Right ventricle myocardium inferior (tissue), 1 donor: ENCODE measurements around the gene FIBCD1. TPM values are rescaled to one million over a fixed set of nuclear protein-coding genes. Genes with fewer than 3 reads are reported as not detected.

Experiments
- ATAC-seq: fragments of 200-7000 bp; cut with Tn5 transposase; one replicate; pipeline ENCODE4 v1.9.1; 2020; ENCODE audit warnings: mild to moderate bottlenecking, moderate library complexity
- DNase-seq: peaks from one replicate; pipeline ENCODE4 v3.0.0; 2021; ENCODE audit errors: missing footprints
- intact Hi-C: fragments of 100-400 bp; cut with DNase I; formaldehyde crosslinking; loops from one replicate; pipeline ENCODE4 v1.11.0; 2022
- total RNA-seq: library from RNA; stranded (reverse); fragmentation: NEBNext Ultra II Directional; extraction: Animal tissue kit (Norgen Biotek cat#: 25700); gene quantifications from one replicate; pipeline ENCODE4 v1.2.1, GENCODE V29; 2021
- donor health status: DM: no; HTN: yes; CAD: no; lungs with severe emphysema.

The FIBCD1 gene
- total RNA-seq, 1 donor from 2014 or later, result 0.57 TPM

DNA sequence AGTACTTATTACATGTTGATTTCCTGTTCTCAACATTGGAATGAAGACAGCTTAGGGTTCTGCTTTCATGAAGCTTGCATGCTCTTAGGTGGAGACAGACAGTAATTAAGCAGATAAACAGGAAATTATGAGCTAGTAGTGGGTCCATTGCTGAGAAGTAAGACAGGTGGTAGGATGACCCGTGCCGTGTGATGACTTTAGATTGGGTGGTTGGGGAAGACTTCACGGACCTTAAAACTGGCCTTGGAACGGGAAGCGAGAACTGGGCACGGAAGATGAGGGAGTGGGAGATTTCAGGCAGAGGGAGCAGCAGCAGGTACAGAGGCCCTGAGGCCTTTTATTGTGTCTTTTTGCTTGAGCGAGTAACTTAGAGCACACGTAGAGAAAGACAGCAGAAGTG lies 76.8 kb downstream of the FIBCD1 start:
- intact Hi-C loops, result loop anchor here (1.0 kb wide), 1 partner anchor 91 kb away; no protein-coding TSS in a partner anchor
- DNase-seq (no peak), ATAC-seq (no peak)

- ATAC-seq, result no peak
- intact Hi-C loops, result loop anchor here (1.0 to 2.0 kb wide), 2 partner anchors 27 to 90 kb away; partner anchors contain the start of gene ABL1
Observed at GRCh38 chr9:130861372-130862180, 77.5 kb downstream of the FIBCD1 start.

DNA sequence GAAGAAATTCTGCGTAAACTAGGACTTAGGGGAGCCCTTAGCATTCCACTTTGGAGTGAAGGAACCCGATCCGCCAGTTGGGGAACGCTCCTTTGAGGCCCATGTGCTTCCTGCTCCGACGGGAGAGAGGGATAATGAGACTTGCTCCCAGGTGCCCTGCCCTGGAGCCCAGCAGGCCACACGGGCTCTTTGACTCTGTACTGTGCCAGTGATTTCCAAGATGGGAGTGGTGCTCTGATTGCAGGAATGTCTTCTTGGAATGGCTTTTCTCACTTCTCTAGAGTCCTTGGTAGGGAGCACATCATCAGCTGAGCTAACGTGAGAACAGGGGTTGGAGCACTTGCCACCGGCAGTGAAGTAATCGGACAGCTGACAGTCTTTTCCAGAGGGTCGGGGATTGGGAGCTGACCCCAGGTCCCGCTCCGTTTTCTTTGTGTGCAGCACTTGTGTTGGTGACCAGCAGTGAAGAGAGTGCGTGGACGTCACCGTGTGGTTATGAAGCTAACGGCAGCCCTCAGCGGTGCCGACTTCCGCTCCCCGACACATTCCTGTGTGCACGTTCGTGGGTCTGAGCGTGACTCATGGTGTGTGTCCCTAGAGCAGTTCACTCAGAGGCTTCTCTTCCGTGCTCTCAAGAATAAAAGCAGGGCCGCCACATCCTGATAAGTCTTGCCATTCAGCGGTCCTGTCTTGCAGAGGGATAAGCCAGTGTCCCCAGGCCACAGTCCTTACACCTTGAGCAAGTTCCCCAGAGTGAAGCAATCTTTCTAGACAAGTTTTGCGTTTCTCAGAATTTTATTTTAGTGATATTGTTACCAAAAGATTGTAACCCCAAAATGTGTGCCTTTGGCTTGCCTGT lies 78.4 kb downstream of the FIBCD1 start:
- ATAC-seq (peak; percentile 94), DNase-seq (peak; percentile 88)
- intact Hi-C loops, result loop anchor here (2.0 kb wide), 1 partner anchor 26 kb away; the partner anchor contains the start of gene ABL1

More at GRCh38 chr9:130861372-130862180, 77.5 kb downstream of the FIBCD1 start:
- DNase-seq, result peak; percentile 13

DNA sequence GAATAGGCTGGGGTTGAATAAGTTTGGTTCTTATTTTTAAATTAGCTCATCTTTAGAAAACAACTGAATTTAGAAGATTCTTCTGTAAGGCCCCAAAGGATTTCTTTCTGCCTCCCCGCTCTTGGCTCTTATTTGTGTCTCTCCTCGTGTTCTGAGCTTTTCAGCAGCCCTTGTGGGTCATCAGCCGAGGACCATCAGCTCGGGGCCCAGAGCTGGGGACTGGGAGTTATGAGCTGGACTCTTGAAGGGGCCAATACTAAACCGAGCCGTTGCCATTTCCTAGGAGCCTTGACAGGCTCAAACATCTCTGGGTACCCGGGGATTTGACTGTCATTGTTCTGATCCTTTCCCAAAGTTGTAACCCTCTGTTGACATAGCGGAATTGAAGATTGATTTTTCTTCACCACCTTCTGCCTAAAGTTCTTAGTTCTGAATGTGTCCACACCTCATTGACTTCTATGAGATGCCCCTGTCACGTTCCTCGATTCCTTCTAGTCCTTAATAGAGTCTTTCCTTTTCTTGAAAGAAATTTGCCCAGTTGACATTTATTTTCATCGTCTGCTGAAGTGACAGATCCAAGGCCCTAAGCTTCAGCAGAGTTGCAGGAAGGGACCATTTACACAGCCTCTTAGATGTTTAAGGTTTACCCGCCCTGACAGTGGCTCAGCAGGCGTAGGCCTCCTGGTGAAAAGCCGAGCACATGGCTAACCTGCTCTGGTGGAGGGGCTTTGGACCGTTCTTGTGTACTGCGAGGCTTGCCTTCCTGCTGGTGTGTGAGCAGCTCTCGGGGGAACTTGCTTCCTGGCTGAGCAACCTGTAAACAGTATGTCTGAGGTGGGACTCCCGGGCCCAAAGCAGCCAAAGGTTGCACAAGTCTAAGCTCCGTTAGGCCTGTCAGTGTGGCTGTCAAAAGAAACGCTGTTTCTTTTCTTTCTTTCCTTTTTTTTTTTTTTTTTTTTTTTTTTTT lies 80.0 kb downstream of the FIBCD1 start:
- intact Hi-C loops, result no loop called here
- peak; percentile 30 for ATAC-seq
- peak; percentile 39 for DNase-seq

DNA sequence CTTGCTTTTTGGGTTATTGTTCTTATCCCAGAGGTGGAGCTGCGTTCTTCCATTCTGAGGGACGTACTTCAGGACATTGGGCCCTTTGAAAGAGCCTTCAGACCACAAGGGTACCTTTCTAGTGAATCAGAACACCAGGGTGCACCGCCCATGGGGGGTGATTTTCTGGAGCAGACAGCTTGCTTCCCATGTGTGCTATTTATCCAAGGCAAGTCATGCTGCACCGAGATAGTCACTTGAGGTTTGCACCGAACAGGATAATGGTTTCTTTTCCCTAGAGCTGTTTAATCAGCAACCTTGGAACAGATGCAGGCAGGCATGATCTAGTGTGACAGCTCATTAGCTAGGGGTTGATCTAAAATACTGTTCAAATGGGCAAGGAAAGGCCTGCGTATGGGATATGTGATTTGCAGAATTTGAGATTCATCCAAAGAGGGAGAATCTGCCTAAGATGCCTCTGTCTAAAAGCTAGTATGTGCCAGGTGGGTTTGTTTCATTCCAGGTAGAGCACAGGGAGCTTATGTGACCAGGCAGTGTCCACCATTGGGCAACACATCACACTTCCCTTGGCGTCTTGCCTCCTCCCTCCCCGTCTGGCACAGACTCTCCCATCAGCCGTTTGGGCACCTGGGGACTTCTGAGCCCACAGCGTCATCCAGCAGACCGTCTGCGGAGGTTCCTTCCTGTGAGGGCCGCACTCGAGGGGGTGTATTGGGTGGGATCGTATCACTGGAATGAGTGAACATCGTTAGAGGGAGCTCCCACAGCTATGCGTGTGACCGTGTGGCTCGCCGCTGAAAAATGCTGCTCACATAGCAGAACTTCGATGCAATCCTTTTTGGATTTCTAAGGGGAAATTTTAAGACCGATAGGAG lies 80.9 kb downstream of the FIBCD1 start:
- ATAC-seq, result peak; percentile 51
- DNase-seq, result peak; percentile 72
- intact Hi-C loops, result no loop called here

GRCh38 chr9:130856474-130856873 lies 82.6 kb downstream of the FIBCD1 start:
- DNase-seq (no peak), ATAC-seq (no peak)
- intact Hi-C loops, result no loop called here

- no peak for ATAC-seq
- intact Hi-C loops, result no loop called here
Observed at GRCh38 chr9:130854835-130855234, 84.2 kb downstream of the FIBCD1 start.

GRCh38 chr9:130854092-130854491 lies 85.0 kb downstream of the FIBCD1 start:
- intact Hi-C loops, result no loop called here
- DNase-seq, result no peak
- no peak for ATAC-seq

More at GRCh38 chr9:130854835-130855234, 84.2 kb downstream of the FIBCD1 start:
- peak; percentile 25 for DNase-seq

GRCh38 chr9:130852801-130853200 lies 86.2 kb downstream of the FIBCD1 start:
- DNase-seq, result no peak
- intact Hi-C loops, result no loop called here

More at GRCh38 chr9:130852801-130853200, 86.2 kb downstream of the FIBCD1 start:
- ATAC-seq, result no peak

Other genes with a start within 250 kb of the FIBCD1 start
- 11.2 TPM for gene EXOSC2, start 245.5 kb downstream of the FIBCD1 start, total RNA-seq
- 33.0 TPM for gene ABL1, start 104.0 kb downstream of the FIBCD1 start, total RNA-seq
- gene QRFP, start 42.4 kb downstream of the FIBCD1 start, total RNA-seq, result not detected
- 0.22 TPM for gene LAMC3, start 69.9 kb upstream of the FIBCD1 start, total RNA-seq
- 22.2 TPM for gene AIF1L, start 157.3 kb upstream of the FIBCD1 start, total RNA-seq
- gene NUP214, start 186.3 kb upstream of the FIBCD1 start, total RNA-seq, result 20.8 TPM